ENCODE results near the gene UGT2B10. TPM values are rescaled to one million over a fixed set of nuclear protein-coding genes. Genes with fewer than 3 reads are reported as not detected.
"Not testable (repeated sequence)": the region's sequence is repeated elsewhere in the genome, so short reads cannot be mapped to it uniquely, and the experiment has no call there.

UGT2B10 gene
- not detected in 3 replicates for total RNA-seq
- long read RNA-seq, result 0 reads

DNA sequence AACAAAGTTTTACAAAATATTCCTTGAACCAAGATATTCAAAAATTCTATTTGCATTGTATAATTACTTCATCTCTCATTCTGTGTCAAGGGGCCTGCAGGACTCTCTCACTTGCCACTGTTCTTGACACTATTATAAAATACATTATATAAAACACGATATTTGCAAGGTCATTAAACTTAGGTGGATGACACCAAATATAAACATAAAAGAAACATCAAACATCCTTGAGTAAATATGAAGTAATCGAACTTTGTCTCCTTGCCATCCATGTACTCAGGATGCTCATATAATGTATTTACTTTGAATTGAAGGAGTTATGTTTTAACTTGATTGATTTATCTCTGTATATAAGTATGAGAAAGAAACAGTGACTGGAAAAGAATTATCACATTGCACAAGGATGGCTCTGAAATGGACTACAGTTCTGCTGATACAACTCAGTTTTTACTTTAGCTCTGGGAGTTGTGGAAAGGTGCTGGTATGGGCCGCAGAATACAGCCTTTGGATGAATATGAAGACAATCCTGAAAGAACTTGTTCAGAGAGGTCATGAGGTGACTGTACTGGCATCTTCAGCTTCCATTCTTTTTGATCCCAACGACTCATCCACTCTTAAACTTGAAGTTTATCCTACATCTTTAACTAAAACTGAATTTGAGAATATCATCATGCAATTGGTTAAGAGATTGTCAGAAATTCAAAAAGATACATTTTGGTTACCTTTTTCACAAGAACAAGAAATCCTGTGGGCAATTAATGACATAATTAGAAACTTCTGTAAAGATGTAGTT lies at the start of gene UGT2B10:
UGT2B10 (plus strand) TSS at position 378 of the 793 bp plus-strand sequence; CDS start at position 404, 26 bp downstream.
- DNase-seq (ENCODE audit: low spot score); H3K27me3 Mint-ChIP-seq (ENCODE audit: low read depth); H3K4me3 Mint-ChIP-seq (ENCODE audit: unreplicated experiment); H3K4me1 Mint-ChIP-seq (ENCODE audit: low read depth); H3K36me3 Mint-ChIP-seq (ENCODE audit: low read depth); H3K27ac Mint-ChIP-seq (ENCODE audit: unreplicated experiment); H3K9me3 Mint-ChIP-seq (ENCODE audit: low read depth): not testable (repeated sequence)

DNA sequence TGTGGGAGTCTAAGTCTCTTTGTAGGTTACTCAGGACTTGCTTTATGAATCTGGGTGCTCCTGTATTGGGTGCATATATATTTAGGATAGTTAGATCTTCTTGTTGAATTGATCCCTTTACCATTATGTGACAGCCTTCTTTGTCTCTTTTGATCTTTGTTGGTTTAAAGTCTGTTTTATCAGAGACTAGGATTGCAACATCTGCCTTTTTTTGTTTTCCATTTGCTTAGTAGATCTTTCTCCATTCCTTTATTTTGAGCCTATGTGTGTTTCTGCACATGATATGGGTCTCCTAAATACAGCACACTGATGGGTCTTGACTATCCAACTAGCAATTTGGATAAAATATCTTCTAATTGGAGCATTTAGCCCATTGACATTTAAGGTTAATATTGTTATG lies 44.0 kb upstream of the UGT2B10 start:
- not testable (repeated sequence) for DNase-seq (ENCODE audit: low spot score); H3K27ac Mint-ChIP-seq (ENCODE audit: unreplicated experiment); H3K4me3 Mint-ChIP-seq (ENCODE audit: unreplicated experiment); H3K36me3 Mint-ChIP-seq (ENCODE audit: low read depth); H3K9me3 Mint-ChIP-seq (ENCODE audit: low read depth); H3K27me3 Mint-ChIP-seq (ENCODE audit: low read depth); H3K4me1 Mint-ChIP-seq (ENCODE audit: low read depth)

DNA sequence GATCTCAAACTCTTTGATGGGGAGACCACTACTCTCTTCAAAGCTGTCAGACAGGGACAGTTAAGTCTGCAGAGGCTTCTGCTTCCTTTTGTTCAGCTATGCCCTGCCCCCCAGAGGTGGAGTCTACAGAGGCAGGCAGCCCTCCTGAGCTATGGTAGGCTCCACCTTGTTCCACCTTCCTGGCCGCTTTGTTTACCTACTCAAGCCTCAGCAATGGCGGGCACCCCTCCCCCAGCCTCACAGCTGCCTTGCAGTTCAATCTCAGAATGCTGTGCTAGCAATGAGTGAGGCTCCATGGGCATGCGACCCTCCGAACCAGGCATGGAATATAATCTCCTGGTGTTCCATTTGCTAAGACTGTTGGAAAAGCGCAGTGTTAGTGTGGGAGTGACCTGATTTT lies 42.1 kb upstream of the UGT2B10 start:
- no peaks in the 10 kb centered on the region for H3K36me3 Mint-ChIP-seq (ENCODE audit: low read depth)

DNA sequence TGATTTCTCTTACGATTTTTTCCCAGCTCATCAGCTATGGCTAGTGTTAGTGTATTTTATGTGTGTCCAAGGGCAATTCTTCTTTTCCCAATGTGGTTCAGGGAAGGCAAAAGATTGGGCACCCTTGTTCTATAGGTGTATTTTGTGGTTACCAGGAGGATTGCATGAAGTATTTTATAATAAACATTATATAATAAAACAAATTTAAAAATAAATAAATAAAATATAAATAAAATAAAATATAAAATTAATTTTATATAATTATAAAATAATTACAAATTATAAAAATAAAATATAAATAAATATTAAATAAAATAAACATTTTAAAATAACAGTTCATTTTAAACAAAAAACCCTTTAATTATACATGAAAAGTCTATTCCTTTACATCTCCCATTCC lies 35.6 kb upstream of the UGT2B10 start:
- TF ChIP-seq, protein P1, sequence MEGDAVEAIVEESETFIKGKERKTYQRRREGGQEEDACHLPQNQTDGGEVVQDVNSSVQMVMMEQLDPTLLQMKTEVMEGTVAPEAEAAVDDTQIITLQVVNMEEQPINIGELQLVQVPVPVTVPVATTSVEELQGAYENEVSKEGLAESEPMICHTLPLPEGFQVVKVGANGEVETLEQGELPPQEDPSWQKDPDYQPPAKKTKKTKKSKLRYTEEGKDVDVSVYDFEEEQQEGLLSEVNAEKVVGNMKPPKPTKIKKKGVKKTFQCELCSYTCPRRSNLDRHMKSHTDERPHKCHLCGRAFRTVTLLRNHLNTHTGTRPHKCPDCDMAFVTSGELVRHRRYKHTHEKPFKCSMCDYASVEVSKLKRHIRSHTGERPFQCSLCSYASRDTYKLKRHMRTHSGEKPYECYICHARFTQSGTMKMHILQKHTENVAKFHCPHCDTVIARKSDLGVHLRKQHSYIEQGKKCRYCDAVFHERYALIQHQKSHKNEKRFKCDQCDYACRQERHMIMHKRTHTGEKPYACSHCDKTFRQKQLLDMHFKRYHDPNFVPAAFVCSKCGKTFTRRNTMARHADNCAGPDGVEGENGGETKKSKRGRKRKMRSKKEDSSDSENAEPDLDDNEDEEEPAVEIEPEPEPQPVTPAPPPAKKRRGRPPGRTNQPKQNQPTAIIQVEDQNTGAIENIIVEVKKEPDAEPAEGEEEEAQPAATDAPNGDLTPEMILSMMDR (IDR thresholded peaks at IDR 0.05), result no peak
- Mint-ChIP-seq H3K27ac (ENCODE audit: unreplicated experiment) (no peak overlapping the region), H3K9me3 (ENCODE audit: low read depth) (peaks cover 20% of the 10 kb centered on the region), H3K4me1 (ENCODE audit: low read depth) (no peaks in the 10 kb centered on the region), H3K4me3 (ENCODE audit: unreplicated experiment) (no peak overlapping the region), H3K27me3 (ENCODE audit: low read depth) (peaks cover 4% of the 10 kb centered on the region), H3K36me3 (ENCODE audit: low read depth) (peaks cover 2% of the 10 kb centered on the region)
- DNase-seq (ENCODE audit: low spot score), result no peak

More for the DNA sequence above, 42.1 kb upstream of the UGT2B10 start:
- H3K4me3 Mint-ChIP-seq (ENCODE audit: unreplicated experiment), result no peak overlapping the region
- TF ChIP-seq, protein P1 (IDR thresholded peaks at IDR 0.05), result no peak
- peaks cover 5% of the 10 kb centered on the region for H3K27me3 Mint-ChIP-seq (ENCODE audit: low read depth)
- H3K4me1 Mint-ChIP-seq (ENCODE audit: low read depth), result no peaks in the 10 kb centered on the region
- H3K27ac Mint-ChIP-seq (ENCODE audit: unreplicated experiment), result no peak overlapping the region
- DNase-seq (ENCODE audit: low spot score), result no peak
- peaks cover 8% of the 10 kb centered on the region for H3K9me3 Mint-ChIP-seq (ENCODE audit: low read depth)

DNA sequence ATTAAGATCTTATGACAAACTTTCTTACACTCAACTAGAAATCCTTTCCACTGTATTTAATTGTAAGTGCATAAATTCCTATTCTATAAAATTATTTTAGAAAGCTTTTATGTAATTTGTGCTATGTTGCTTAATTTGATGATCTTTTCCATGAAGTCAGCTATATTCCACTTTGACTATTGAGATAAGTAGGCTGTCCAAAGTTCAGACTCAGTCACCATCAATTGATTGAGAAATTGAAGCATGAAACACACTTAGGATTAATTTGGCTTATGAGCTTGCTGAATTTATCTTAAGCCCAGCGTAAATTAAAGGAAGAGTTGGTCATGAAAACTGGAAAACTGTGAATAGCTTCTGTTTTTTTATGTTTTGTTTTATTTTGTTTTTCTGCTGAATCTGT lies 18.7 kb upstream of the UGT2B10 start:
- no peak for DNase-seq (ENCODE audit: low spot score)
- Mint-ChIP-seq H3K4me1 (ENCODE audit: low read depth) (no peaks in the 10 kb centered on the region), H3K36me3 (ENCODE audit: low read depth) (no peaks in the 10 kb centered on the region), H3K4me3 (ENCODE audit: unreplicated experiment) (no peak overlapping the region), H3K27me3 (ENCODE audit: low read depth) (peaks cover 27% of the 10 kb centered on the region), H3K27ac (ENCODE audit: unreplicated experiment) (no peak overlapping the region), H3K9me3 (ENCODE audit: low read depth) (no peaks in the 10 kb centered on the region)
- TF ChIP-seq, protein P1 (IDR thresholded peaks at IDR 0.05), result no peak

DNA sequence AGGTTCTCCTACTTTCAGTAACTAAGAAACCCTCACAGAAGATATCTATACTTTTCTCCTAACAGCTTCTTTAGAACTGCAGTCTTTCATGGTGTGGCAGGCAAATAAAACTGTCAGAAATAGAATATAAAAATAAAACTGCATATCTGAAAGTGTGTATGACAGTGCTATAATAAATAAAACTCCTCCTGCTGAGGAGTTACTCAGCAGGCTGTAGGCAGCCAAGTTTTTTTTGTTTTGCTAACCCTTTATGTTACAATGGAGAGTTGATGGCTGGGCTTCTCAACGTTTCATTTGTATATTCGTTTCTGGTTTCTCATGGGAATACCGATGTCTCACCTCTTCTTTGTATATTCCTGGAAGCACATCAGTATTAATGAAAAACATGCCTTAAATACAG lies 18.2 kb upstream of the UGT2B10 start:
- Mint-ChIP-seq H3K27me3 (ENCODE audit: low read depth) (peaks cover 25% of the 10 kb centered on the region), H3K4me3 (ENCODE audit: unreplicated experiment) (no peak overlapping the region), H3K4me1 (ENCODE audit: low read depth) (no peaks in the 10 kb centered on the region), H3K9me3 (ENCODE audit: low read depth) (no peaks in the 10 kb centered on the region), H3K27ac (ENCODE audit: unreplicated experiment) (no peak overlapping the region), H3K36me3 (ENCODE audit: low read depth) (no peaks in the 10 kb centered on the region)
- DNase-seq (ENCODE audit: low spot score), result no peak
- TF ChIP-seq, protein P1 (IDR thresholded peaks at IDR 0.05), result no peak
